Chondrocyte (in vitro differentiated cells): ENCODE results near the gene CBX4. TPM values are rescaled to one million over a fixed set of nuclear protein-coding genes. Genes with fewer than 3 reads are reported as not detected.

ENCODE experiments used
- DNase-seq: peaks from one replicate; pipeline ENCODE4 v3.0.0; 2021; ENCODE audit warnings: mixed read lengths, low spot score
- H3K27ac Mint-ChIP-seq: one replicate; pipeline ENCODE4 v1.8.0; 2021; ENCODE audit warnings: mild to moderate bottlenecking, moderate library complexity, mixed read lengths; ENCODE audit not compliant: unreplicated experiment
- H3K27me3 Mint-ChIP-seq: 2 replicates; pipeline ENCODE4 v1.8.0; 2021; ENCODE audit warnings: low read depth, mixed read lengths
- H3K36me3 Mint-ChIP-seq: 2 replicates; pipeline ENCODE4 v1.8.0; 2021; ENCODE audit warnings: low read depth, mixed read lengths
- H3K4me1 Mint-ChIP-seq: 2 replicates; pipeline ENCODE4 v1.8.0; 2021; ENCODE audit warnings: low read depth, mild to moderate bottlenecking, mixed read lengths
- H3K4me3 Mint-ChIP-seq: one replicate; pipeline ENCODE4 v1.8.0; 2021; ENCODE audit warnings: mild to moderate bottlenecking, moderate library complexity, mixed read lengths; ENCODE audit not compliant: unreplicated experiment
- H3K9me3 Mint-ChIP-seq: 2 replicates; pipeline ENCODE4 v1.8.0; 2021; ENCODE audit warnings: low read depth, mixed read lengths
- CTCF ChIP-seq: fragments of 200-600 bp; sonication (generic); IDR thresholded peaks from 2 replicates; pipeline ENCODE4 v1.5.0; 2021; ENCODE audit warnings: antibody characterized with exemption, mild to moderate bottlenecking, moderate library complexity
- total RNA-seq: library from RNA; stranded (reverse); gene quantifications from 3 replicates; pipeline ENCODE4 v1.2.1, GENCODE V29; 2021

CBX4 gene
- total RNA-seq, 1 donor from 2014 or later = 26.8 TPM

GRCh38 chr17:79837888-79838521, 1.2 kb downstream of the CBX4 start:
- no peak for DNase-seq
- H3K4me3 Mint-ChIP-seq = peak overlapping the region; percentile 91
- peaks cover 8% of the 10 kb centered on the region for H3K36me3 Mint-ChIP-seq
- no peak for TF ChIP-seq CTCF
- peak overlapping the region; percentile 97 for H3K27ac Mint-ChIP-seq
- H3K9me3 Mint-ChIP-seq = no peaks in the 10 kb centered on the region
- peaks cover 17% of the 10 kb centered on the region for H3K27me3 Mint-ChIP-seq
- peaks cover 39% of the 10 kb centered on the region for H3K4me1 Mint-ChIP-seq

- TF ChIP-seq CTCF = no peak
- no peak for DNase-seq
- peak overlapping the region; percentile 91 for H3K4me3 Mint-ChIP-seq
- H3K27me3 Mint-ChIP-seq = peaks cover 11% of the 10 kb centered on the region
- H3K36me3 Mint-ChIP-seq = peaks cover 8% of the 10 kb centered on the region
- H3K27ac Mint-ChIP-seq = no peak overlapping the region
- H3K4me1 Mint-ChIP-seq = peaks cover 36% of the 10 kb centered on the region
- no peaks in the 10 kb centered on the region for H3K9me3 Mint-ChIP-seq
Observed at GRCh38 chr17:79836972-79837887, 2.0 kb downstream of the CBX4 start.

- peak overlapping the region; percentile 27 for H3K27ac Mint-ChIP-seq
- peaks cover 9% of the 10 kb centered on the region for H3K27me3 Mint-ChIP-seq
- H3K4me3 Mint-ChIP-seq = peak overlapping the region; percentile 91
- H3K9me3 Mint-ChIP-seq = no peaks in the 10 kb centered on the region
- peaks cover 37% of the 10 kb centered on the region for H3K4me1 Mint-ChIP-seq
- no peak for TF ChIP-seq CTCF
- DNase-seq = no peak
- peaks cover 8% of the 10 kb centered on the region for H3K36me3 Mint-ChIP-seq
Observed at GRCh38 chr17:79836510-79836971, 2.7 kb downstream of the CBX4 start.

- Mint-ChIP-seq H3K27me3 (peaks cover 5% of the 10 kb centered on the region), H3K27ac (no peak overlapping the region)
- DNase-seq = no peak
Observed at GRCh38 chr17:79835953-79836509, 3.2 kb downstream of the CBX4 start.

More at GRCh38 chr17:79835953-79836509, 3.2 kb downstream of the CBX4 start:
- Mint-ChIP-seq H3K4me3 (no peak overlapping the region), H3K36me3 (peaks cover 8% of the 10 kb centered on the region), H3K9me3 (no peaks in the 10 kb centered on the region), H3K4me1 (peaks cover 40% of the 10 kb centered on the region)
- TF ChIP-seq CTCF = no peak
